Measurements from ENCODE around the gene LYRM1.
"Not testable (repeated sequence)": the region's sequence is repeated elsewhere in the genome, so short reads cannot be mapped to it uniquely, and the experiment has no call there.

Gene LYRM1

DNA sequence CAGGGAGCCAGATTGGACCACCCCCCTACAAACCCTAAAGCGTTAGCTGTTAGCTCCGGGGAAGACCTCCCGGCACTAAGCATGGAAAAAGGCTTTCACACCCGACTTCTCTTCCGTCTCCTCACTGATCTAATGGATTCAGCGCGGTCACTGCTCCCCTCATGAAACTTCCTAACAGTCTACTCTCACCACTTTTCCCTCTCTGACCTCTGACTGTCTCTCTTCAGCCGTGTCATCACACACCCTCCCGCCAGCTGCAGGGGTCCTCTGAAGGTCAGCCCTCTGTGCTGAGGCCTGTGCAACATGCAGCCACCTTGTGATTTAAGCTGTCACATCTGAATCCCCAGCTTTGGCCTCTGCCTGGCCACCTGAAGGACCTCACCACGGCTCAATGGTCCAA is 15.7 kb downstream of the LYRM1 start:
- H3K9me3 ChIP-seq (ENCODE audit: control insufficient read depth, low read length): no peaks in the 10 kb centered on the region
- no peaks in the 10 kb centered on the region for H3K27me3 ChIP-seq (ENCODE audit: control insufficient read depth, insufficient read depth, low read length, poor library complexity, severe bottlenecking)
- H3K36me3 ChIP-seq (ENCODE audit: control insufficient read depth, insufficient read depth, low read length): no peaks in the 10 kb centered on the region
- H3K4me1 ChIP-seq (ENCODE audit: control insufficient read depth, insufficient read depth, low read length): no peaks in the 10 kb centered on the region
- H3K4me3 ChIP-seq (ENCODE audit: insufficient read depth, low read depth, low read length): no peak overlapping the region
- 87 to 91% methylated on average over 10 of the region's 10 CpGs for WGBS, 2 experiments
- no peak overlapping the region for H3K27ac ChIP-seq (ENCODE audit: insufficient read depth, low read depth, low read length, poor library complexity, severe bottlenecking)

DNA sequence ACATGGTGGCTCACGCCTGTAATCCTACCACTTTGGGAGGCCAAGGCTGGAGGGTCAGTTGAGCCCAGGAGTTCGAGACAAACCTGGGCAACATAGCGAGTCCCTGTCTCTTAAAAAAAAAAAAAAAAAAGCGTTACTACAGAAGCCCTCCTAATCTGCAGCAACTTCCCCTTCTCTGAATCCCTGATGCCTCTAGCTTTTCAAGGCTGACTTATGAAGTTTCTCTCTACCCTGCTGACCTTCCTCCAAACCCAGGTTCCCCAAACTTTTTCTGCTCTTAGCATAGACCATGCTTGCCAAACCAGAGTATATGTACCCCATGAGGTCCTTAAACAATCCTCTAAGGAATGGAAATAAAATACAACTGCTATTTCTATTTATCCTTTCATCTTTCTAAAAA is 16.4 kb downstream of the LYRM1 start:
- H3K27me3 ChIP-seq (ENCODE audit: control insufficient read depth, insufficient read depth, low read length, poor library complexity, severe bottlenecking): no peaks in the 10 kb centered on the region
- H3K4me3 ChIP-seq (ENCODE audit: insufficient read depth, low read depth, low read length): no peak overlapping the region
- H3K36me3 ChIP-seq (ENCODE audit: control insufficient read depth, insufficient read depth, low read length): no peaks in the 10 kb centered on the region
- no peaks in the 10 kb centered on the region for H3K9me3 ChIP-seq (ENCODE audit: control insufficient read depth, low read length)
- WGBS, 2 experiments: 92 to 97% methylated on average over 4 of the region's 4 CpGs
- H3K27ac ChIP-seq (ENCODE audit: insufficient read depth, low read depth, low read length, poor library complexity, severe bottlenecking): no peak overlapping the region
- no peaks in the 10 kb centered on the region for H3K4me1 ChIP-seq (ENCODE audit: control insufficient read depth, insufficient read depth, low read length)

DNA sequence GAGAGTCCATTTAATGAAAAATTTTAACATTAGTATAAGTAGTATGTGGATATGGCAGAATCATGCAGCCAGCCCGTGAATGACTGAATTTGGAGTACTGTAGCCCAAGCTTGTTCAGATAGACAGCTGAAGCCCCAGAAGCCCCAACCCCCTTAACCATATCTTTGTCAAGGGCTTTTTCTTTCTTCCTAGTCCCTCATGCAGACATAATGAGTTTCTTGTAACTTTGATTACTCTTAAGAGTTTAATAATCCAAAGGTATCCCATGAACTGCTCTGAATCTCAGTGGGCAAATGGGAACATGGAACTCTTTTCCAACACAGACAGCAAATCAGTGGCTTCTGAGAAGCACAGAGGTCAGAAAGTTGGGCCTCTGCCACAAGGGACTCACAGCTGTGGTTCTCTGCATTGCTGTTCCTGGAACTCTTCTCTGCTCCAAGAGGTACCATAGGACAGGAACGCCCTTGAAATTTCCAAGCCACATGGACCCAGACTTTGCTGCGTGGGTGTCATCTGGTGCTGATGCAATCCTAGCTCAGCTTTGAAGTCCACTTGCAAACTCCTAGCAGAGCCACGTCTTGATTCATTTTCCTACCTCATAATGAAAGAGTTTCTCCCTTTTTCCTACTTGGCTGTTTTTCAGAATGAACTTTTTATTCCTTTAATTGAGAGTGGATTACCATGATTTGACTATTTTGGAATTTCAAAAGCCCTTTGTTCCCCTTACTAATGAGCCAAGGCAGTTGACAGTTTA is 18.1 kb downstream of the LYRM1 start:
- Histone ChIP-seq H3K36me3 (ENCODE audit: control insufficient read depth, insufficient read depth, low read length) (no peaks in the 10 kb centered on the region), H3K4me3 (ENCODE audit: insufficient read depth, low read depth, low read length) (no peak overlapping the region), H3K27me3 (ENCODE audit: control insufficient read depth, insufficient read depth, low read length, poor library complexity, severe bottlenecking) (no peaks in the 10 kb centered on the region), H3K4me1 (ENCODE audit: control insufficient read depth, insufficient read depth, low read length) (no peaks in the 10 kb centered on the region), H3K27ac (ENCODE audit: insufficient read depth, low read depth, low read length, poor library complexity, severe bottlenecking) (no peak overlapping the region), H3K9me3 (ENCODE audit: control insufficient read depth, low read length) (no peaks in the 10 kb centered on the region)
- WGBS, 2 experiments: 82 to 86% methylated on average over 4 of the region's 4 CpGs

DNA sequence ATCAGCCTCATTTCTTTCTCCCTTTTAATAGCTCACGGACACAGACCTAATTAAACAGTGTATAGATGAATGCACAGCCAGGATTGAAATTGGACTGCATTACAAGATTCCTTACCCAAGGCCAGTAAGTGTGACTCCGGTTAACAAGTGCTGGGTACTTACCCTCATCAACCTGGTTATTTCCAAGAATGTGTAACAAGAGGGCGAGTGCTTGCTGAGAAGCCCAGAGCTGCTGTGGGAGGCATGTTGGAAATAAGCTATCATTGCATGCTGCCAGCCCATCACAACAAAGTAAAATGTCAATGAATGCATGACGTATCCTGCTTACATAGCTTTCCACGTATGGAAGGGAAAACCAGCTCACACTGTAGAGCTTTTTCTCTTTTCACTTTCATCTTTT is 19.5 kb downstream of the LYRM1 start:
- Histone ChIP-seq H3K9me3 (ENCODE audit: control insufficient read depth, low read length) (no peaks in the 10 kb centered on the region), H3K27ac (ENCODE audit: insufficient read depth, low read depth, low read length, poor library complexity, severe bottlenecking) (no peak overlapping the region), H3K4me3 (ENCODE audit: insufficient read depth, low read depth, low read length) (no peak overlapping the region), H3K4me1 (ENCODE audit: control insufficient read depth, insufficient read depth, low read length) (no peaks in the 10 kb centered on the region), H3K27me3 (ENCODE audit: control insufficient read depth, insufficient read depth, low read length, poor library complexity, severe bottlenecking) (no peaks in the 10 kb centered on the region), H3K36me3 (ENCODE audit: control insufficient read depth, insufficient read depth, low read length) (no peaks in the 10 kb centered on the region)
- WGBS, 2 experiments: 91 to 95% methylated on average over 5 of the region's 5 CpGs

DNA sequence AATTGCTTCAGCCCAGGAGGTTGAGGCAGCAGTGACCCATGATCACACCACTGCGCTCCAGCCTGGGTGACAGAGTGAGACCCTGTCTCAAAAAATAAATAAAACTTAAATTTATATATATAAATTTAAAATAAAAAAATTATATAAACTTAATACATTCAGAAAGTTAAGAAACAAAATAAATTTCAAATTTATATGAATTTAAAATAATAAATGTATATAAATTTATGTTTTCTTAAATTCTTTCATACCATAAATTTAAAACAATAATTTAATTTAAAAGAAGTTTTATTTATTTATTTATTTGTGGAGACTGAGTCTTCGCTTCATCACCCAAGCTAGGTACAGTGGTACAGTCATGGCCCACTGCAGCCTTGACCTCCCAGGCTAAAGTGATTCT is 20.2 kb downstream of the LYRM1 start:
- 86 to 94% methylated on average over 1 to 2 of the region's 2 CpGs for WGBS, 2 experiments
- Histone ChIP-seq H3K9me3 (ENCODE audit: control insufficient read depth, low read length) (no peaks in the 10 kb centered on the region), H3K4me3 (ENCODE audit: insufficient read depth, low read depth, low read length) (no peak overlapping the region), H3K27me3 (ENCODE audit: control insufficient read depth, insufficient read depth, low read length, poor library complexity, severe bottlenecking) (no peaks in the 10 kb centered on the region), H3K4me1 (ENCODE audit: control insufficient read depth, insufficient read depth, low read length) (no peaks in the 10 kb centered on the region), H3K27ac (ENCODE audit: insufficient read depth, low read depth, low read length, poor library complexity, severe bottlenecking) (no peak overlapping the region), H3K36me3 (ENCODE audit: control insufficient read depth, insufficient read depth, low read length) (no peaks in the 10 kb centered on the region)

DNA sequence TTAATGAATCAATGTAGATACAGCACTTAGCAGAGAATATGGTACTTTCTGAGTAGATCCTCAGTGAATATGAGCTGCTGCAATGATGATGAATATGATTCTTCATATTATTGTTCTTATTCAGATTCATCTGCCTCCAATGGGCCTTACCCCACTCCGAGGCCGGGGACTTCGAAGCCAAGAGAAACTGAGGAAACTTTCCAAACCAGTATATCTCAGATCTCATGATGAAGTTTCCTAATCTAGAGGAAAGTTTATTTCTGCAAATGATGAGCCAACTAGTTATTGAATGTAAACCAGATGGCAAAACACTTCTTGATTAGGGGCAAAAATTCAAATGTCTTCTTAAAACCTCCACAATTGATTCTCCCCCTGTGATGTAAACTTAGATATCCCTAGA is 23.3 kb downstream of the LYRM1 start:
- Histone ChIP-seq H3K36me3 (ENCODE audit: control insufficient read depth, insufficient read depth, low read length) (no peaks in the 10 kb centered on the region), H3K4me3 (ENCODE audit: insufficient read depth, low read depth, low read length) (no peak overlapping the region), H3K27ac (ENCODE audit: insufficient read depth, low read depth, low read length, poor library complexity, severe bottlenecking) (no peak overlapping the region), H3K9me3 (ENCODE audit: control insufficient read depth, low read length) (no peaks in the 10 kb centered on the region), H3K27me3 (ENCODE audit: control insufficient read depth, insufficient read depth, low read length, poor library complexity, severe bottlenecking) (no peaks in the 10 kb centered on the region), H3K4me1 (ENCODE audit: control insufficient read depth, insufficient read depth, low read length) (no peaks in the 10 kb centered on the region)
- WGBS, 2 experiments: 100% methylated on average over 3 of the region's 3 CpGs

DNA sequence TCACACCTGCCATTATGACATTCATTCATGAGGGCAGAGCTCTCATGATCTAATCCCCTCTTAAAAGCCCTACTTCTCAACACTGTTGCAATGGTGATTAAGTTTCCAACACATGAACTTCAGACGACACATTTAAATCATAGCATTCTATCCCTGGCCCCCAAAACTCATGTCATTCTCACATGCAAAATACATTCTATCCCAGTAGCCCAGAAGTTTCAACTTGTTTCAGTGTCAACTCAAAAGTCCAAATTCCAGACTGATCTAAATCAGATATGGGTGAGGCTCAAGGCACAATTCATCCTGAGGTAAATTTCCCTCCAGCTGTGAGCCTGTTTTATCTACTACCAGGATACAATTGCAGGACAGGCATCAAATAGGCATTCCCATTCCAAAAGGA is 25.2 kb downstream of the LYRM1 start:
- Histone ChIP-seq H3K9me3 (ENCODE audit: control insufficient read depth, low read length) (no peaks in the 10 kb centered on the region), H3K27ac (ENCODE audit: insufficient read depth, low read depth, low read length, poor library complexity, severe bottlenecking) (no peak overlapping the region), H3K4me1 (ENCODE audit: control insufficient read depth, insufficient read depth, low read length) (no peaks in the 10 kb centered on the region), H3K4me3 (ENCODE audit: insufficient read depth, low read depth, low read length) (no peak overlapping the region), H3K27me3 (ENCODE audit: control insufficient read depth, insufficient read depth, low read length, poor library complexity, severe bottlenecking) (no peaks in the 10 kb centered on the region), H3K36me3 (ENCODE audit: control insufficient read depth, insufficient read depth, low read length) (no peaks in the 10 kb centered on the region)
- 92 to 94% methylated on average over 1 of the region's 1 CpG for WGBS, 2 experiments

DNA sequence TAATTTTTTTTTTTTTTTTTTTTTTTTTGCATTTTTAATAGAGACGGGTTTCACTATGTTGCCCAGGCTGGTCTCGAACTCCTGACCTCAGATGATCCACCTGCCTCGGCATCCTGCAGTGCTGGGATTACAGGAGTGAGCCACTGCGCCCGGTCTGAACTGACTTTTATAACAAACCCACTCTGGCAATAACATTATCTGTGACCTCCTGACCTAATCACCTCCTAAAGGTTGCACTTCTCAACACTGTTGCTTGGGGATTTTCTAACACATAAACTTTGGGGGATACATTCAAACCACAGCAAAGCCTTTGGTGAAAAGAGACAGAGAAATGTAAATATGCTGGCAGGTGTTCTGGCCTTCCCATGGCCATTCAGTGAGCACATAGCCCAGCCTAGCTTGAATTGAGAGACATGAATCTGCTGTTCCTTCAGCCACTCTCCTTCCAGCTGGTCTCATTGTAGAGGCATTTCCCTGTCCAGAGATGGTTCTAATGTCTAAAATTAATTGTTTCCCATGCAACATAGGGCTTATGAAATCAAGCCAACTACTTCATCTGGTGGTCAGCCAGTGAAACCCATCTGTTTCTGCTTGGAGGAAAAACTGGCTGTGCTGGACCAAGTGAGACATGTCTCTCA is 28.3 kb downstream of the LYRM1 start:
- Histone ChIP-seq H3K36me3 (ENCODE audit: control insufficient read depth, insufficient read depth, low read length) (no peaks in the 10 kb centered on the region), H3K4me1 (ENCODE audit: control insufficient read depth, insufficient read depth, low read length) (no peaks in the 10 kb centered on the region), H3K27me3 (ENCODE audit: control insufficient read depth, insufficient read depth, low read length, poor library complexity, severe bottlenecking) (no peaks in the 10 kb centered on the region), H3K27ac (ENCODE audit: insufficient read depth, low read depth, low read length, poor library complexity, severe bottlenecking) (no peak overlapping the region), H3K9me3 (ENCODE audit: control insufficient read depth, low read length) (no peaks in the 10 kb centered on the region), H3K4me3 (ENCODE audit: insufficient read depth, low read depth, low read length) (no peak overlapping the region)
- WGBS, 2 experiments: 84 to 89% methylated on average over 5 of the region's 5 CpGs

DNA sequence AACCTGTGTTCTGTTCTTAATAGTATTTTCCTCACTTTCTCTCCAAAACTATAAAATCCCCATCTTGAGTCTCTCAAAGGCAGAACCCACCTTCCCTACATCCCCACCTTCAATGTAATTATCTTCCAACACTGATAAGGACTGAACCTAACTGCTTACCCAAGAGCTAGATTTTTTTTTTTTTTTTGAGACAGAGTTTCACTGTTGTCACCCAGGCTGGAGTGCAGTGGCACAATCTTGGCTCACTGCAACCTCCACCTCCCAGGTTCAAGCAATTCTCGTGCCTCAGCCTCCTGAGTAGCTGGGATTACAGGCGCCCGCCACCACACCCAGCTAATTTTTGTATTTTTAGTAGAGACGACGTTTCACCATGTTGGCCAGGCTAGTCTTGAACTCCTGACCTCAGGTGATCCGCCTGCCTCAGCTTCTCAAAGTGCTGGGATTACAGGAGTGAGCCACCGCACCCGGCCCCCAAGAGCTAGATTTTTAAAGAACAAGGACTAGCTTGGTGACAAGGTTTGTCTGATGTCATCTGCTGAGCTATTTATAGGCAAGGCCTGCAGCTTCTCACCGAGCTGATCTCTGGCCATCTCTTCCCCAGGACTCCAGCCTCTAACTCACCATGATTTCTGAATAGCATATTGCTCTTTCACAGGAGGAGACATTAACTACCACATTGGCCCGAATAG is 29.2 kb downstream of the LYRM1 start:
- not testable (repeated sequence) for H3K4me1 ChIP-seq (ENCODE audit: control insufficient read depth, insufficient read depth, low read length); H3K27me3 ChIP-seq (ENCODE audit: control insufficient read depth, insufficient read depth, low read length, poor library complexity, severe bottlenecking); H3K36me3 ChIP-seq (ENCODE audit: control insufficient read depth, insufficient read depth, low read length); H3K4me3 ChIP-seq (ENCODE audit: insufficient read depth, low read depth, low read length); H3K9me3 ChIP-seq (ENCODE audit: control insufficient read depth, low read length); H3K27ac ChIP-seq (ENCODE audit: insufficient read depth, low read depth, low read length, poor library complexity, severe bottlenecking)
- WGBS, 2 experiments: 88 to 89% methylated on average over 10 of the region's 10 CpGs

DNA sequence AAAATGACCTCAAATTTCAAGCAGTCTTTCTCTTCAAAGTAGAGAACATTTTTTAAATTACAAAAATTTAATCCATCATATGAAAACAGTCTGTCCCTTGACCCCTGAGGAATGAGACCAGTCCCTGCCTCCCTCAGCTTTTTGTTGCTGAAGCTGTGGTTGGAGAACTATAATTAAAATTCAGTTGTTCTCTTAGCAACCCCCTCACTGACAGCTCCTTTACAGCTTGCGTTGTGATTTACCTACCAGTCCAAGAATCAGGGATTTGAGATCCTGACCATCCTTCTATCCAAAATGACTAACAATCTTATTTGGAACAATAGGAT is 29.8 kb downstream of the LYRM1 start:
- Histone ChIP-seq H3K4me3 (ENCODE audit: insufficient read depth, low read depth, low read length) (no peak overlapping the region), H3K9me3 (ENCODE audit: control insufficient read depth, low read length) (no peaks in the 10 kb centered on the region), H3K27me3 (ENCODE audit: control insufficient read depth, insufficient read depth, low read length, poor library complexity, severe bottlenecking) (no peaks in the 10 kb centered on the region), H3K4me1 (ENCODE audit: control insufficient read depth, insufficient read depth, low read length) (no peaks in the 10 kb centered on the region), H3K36me3 (ENCODE audit: control insufficient read depth, insufficient read depth, low read length) (no peaks in the 10 kb centered on the region), H3K27ac (ENCODE audit: insufficient read depth, low read depth, low read length, poor library complexity, severe bottlenecking) (no peak overlapping the region)
- WGBS, 2 experiments: 86 to 100% methylated on average over 1 of the region's 1 CpG

Measured in ectodermal cell (in vitro differentiated cells).